HFF-Myc (cell line): ENCODE measurements around the gene SGPL1.

Source experiments
- DNase-seq: peaks from one replicate; pipeline ENCODE4 v3.0.0-alpha.2; 2011; ENCODE audit warnings: low read depth; ENCODE audit errors: extremely low read depth
- H3K4me3 ChIP-seq: replicated peaks from 2 replicates; pipeline ENCODE4 v1.5.1; 2011; ENCODE audit warnings: low read depth, mild to moderate bottlenecking, control low read depth, low read length
- CTCF ChIP-seq: IDR thresholded peaks from 2 replicates; pipeline ENCODE4 v1.5.1; 2012; ENCODE audit warnings: mild to moderate bottlenecking, low read depth, low read length, control low read depth; ENCODE audit errors: missing control alignments

SGPL1 gene

GRCh38 chr10:70791386-70792039 lies 24.2 kb upstream of the SGPL1 start:
- TF ChIP-seq CTCF = no peak

GRCh38 chr10:70795613-70796012 lies 20.1 kb upstream of the SGPL1 start:
- no peak for TF ChIP-seq CTCF
- DNase-seq = no peak
- H3K4me3 ChIP-seq = no peak overlapping the region

More at GRCh38 chr10:70791386-70792039, 24.2 kb upstream of the SGPL1 start:
- DNase-seq = no peak
- no peak overlapping the region for H3K4me3 ChIP-seq

- TF ChIP-seq CTCF = no peak
- no peak for DNase-seq
- H3K4me3 ChIP-seq = no peak overlapping the region
These were observed 17.9 kb upstream of the SGPL1 start for GRCh38 chr10:70797840-70798239.

- H3K4me3 ChIP-seq = no peak overlapping the region
- no peak for TF ChIP-seq CTCF
- DNase-seq = no peak
These were observed 16.6 kb upstream of the SGPL1 start for GRCh38 chr10:70799124-70799523.

- no peak for TF ChIP-seq CTCF
- no peak overlapping the region for H3K4me3 ChIP-seq
- DNase-seq = no peak
These were observed 13.9 kb upstream of the SGPL1 start for GRCh38 chr10:70801854-70802253.

GRCh38 chr10:70803775-70804420 lies 11.8 kb upstream of the SGPL1 start:
- DNase-seq = no peak
- H3K4me3 ChIP-seq = no peak overlapping the region
- no peak for TF ChIP-seq CTCF
